Hepatocyte (in vitro differentiated cells): Measurements from ENCODE around the gene RD3L. TPM values are rescaled to one million over a fixed set of nuclear protein-coding genes. Genes with fewer than 3 reads are reported as not detected.

ENCODE experiments used
- DNase-seq: peaks from one replicate; pipeline ENCODE4 v3.0.0-alpha.2; 2016; ENCODE audit warnings: low spot score
- H2AFZ ChIP-seq: fragments of 200-600 bp; sonication (generic); 2 replicates; pipeline ENCODE4 v1.6.0; 2016; ENCODE audit warnings: antibody characterized with exemption, mild to moderate bottlenecking
- H3K27ac ChIP-seq: fragments of 200-600 bp; sonication (generic); 2 replicates; pipeline ENCODE4 v1.5.1; 2016; ENCODE audit warnings: mild to moderate bottlenecking
- H3K27me3 ChIP-seq: fragments of 200-600 bp; sonication (generic); 2 replicates; pipeline ENCODE4 v1.6.1; 2016
- H3K36me3 ChIP-seq: fragments of 200-600 bp; sonication (generic); replicated peaks from 2 replicates; pipeline ENCODE4 v1.5.1; 2016; ENCODE audit warnings: low read depth; ENCODE audit not compliant: insufficient read depth
- H3K4me1 ChIP-seq: fragments of 200-600 bp; sonication (generic); 2 replicates; pipeline ENCODE4 v1.5.1; 2016; ENCODE audit warnings: mild to moderate bottlenecking, moderate library complexity; ENCODE audit not compliant: insufficient read depth
- H3K4me2 ChIP-seq: fragments of 200-600 bp; sonication (generic); 2 replicates; pipeline ENCODE4 v1.6.0; 2016
- H3K4me3 ChIP-seq: fragments of 200-600 bp; sonication (generic); 2 replicates; pipeline ENCODE4 v1.5.1; 2016; ENCODE audit warnings: mild to moderate bottlenecking
- H3K79me2 ChIP-seq: fragments of 200-600 bp; sonication (generic); 2 replicates; pipeline ENCODE4 v1.6.0; 2017; ENCODE audit warnings: mild to moderate bottlenecking
- H3K9me2 ChIP-seq: fragments of 200-600 bp; sonication (generic); replicated peaks from 2 replicates; pipeline ENCODE4 v1.6.0; 2017; ENCODE audit warnings: mild to moderate bottlenecking; ENCODE audit not compliant: insufficient read depth
- H3K9me3 ChIP-seq: fragments of 200-600 bp; sonication (generic); 2 replicates; pipeline ENCODE4 v1.5.1; 2016; ENCODE audit warnings: low read depth, mild to moderate bottlenecking
- H4K20me1 ChIP-seq: fragments of 200-600 bp; sonication (generic); 2 replicates; pipeline ENCODE4 v1.6.0; 2016; ENCODE audit warnings: mild to moderate bottlenecking; ENCODE audit not compliant: insufficient read depth, poor library complexity, severe bottlenecking
- CTCF ChIP-seq: fragments of 200-600 bp; sonication (generic); IDR thresholded peaks from 2 replicates; pipeline ENCODE4 v1.5.1; 2016; ENCODE audit warnings: antibody characterized with exemption, mild to moderate bottlenecking; ENCODE audit not compliant: poor library complexity
- EZH2 ChIP-seq: fragments of 200-600 bp; sonication (generic); IDR thresholded peaks from 2 replicates; pipeline ENCODE4 v1.6.1; 2016; ENCODE audit warnings: antibody characterized with exemption, mild to moderate bottlenecking, borderline replicate concordance
- EZH2phosphoT487 ChIP-seq: fragments of 200-600 bp; sonication (generic); IDR thresholded peaks from one replicate; pipeline ENCODE4 v1.6.1; 2018; ENCODE audit warnings: antibody characterized with exemption, mild to moderate bottlenecking, low read depth, moderate library complexity; ENCODE audit not compliant: unreplicated experiment, severe bottlenecking
- WGBS: methylation state at CpG from one replicate; pipeline ENCODE4 v1.1.6; 2016; ENCODE audit warnings: low lambda C conversion rate; ENCODE audit errors: missing lambda C conversion rate; 5-methylcytosine and 5-hydroxymethylcytosine counted together
- polyA plus RNA-seq: library from polyadenylated mRNA; unstranded; fragments of >200 nt; fragmentation: Nextera tagmentation; extraction: Ambion mirVana; gene quantifications from 2 replicates; pipeline ENCODE4 v1.2.1, GENCODE V29; 2016
- total RNA-seq: library from RNA; depleted of rRNA; stranded (reverse); fragments of >200 nt; gene quantifications from 2 replicates; pipeline ENCODE4 v1.2.3, GENCODE V29; 2014

The RD3L gene
- total and polyA plus RNA-seq, 2 experiments from 2014 or later = not detected

GRCh38 chr14:103892247-103892646, 50.1 kb downstream of the RD3L start:
- Histone ChIP-seq H2AFZ (no peak overlapping the region), H3K36me3 (no peaks in the 10 kb centered on the region), H4K20me1 (no peaks in the 10 kb centered on the region), H3K27ac (no peak overlapping the region), H3K4me2 (no peak overlapping the region), H3K9me2 (no peaks in the 10 kb centered on the region), H3K27me3 (no peaks in the 10 kb centered on the region), H3K4me1 (peaks cover 8% of the 10 kb centered on the region), H3K79me2 (no peaks in the 10 kb centered on the region), H3K4me3 (no peak overlapping the region), H3K9me3 (no peaks in the 10 kb centered on the region)
- 91% methylated on average over 8 of the region's 8 CpGs for WGBS
- DNase-seq = no peak
- no peak for TF ChIP-seq EZH2
- TF ChIP-seq EZH2phosphoT487 = no peak
- TF ChIP-seq CTCF = no peak

- H3K27me3 ChIP-seq = no peaks in the 10 kb centered on the region
- no peak for DNase-seq
- H4K20me1 ChIP-seq = no peaks in the 10 kb centered on the region
- no peaks in the 10 kb centered on the region for H3K9me2 ChIP-seq
- peaks cover 7% of the 10 kb centered on the region for H3K4me1 ChIP-seq
- H3K9me3 ChIP-seq = no peaks in the 10 kb centered on the region
- no peak overlapping the region for H2AFZ ChIP-seq
- 92% methylated on average over 15 of the region's 15 CpGs for WGBS
- H3K4me3 ChIP-seq = no peak overlapping the region
- H3K4me2 ChIP-seq = no peak overlapping the region
- H3K36me3 ChIP-seq = no peaks in the 10 kb centered on the region
- TF ChIP-seq CTCF = no peak
- TF ChIP-seq EZH2phosphoT487 = no peak
- TF ChIP-seq EZH2 = no peak
- no peaks in the 10 kb centered on the region for H3K79me2 ChIP-seq
- H3K27ac ChIP-seq = no peak overlapping the region
Measured at GRCh38 chr14:103891667-103892215, 50.6 kb downstream of the RD3L start.

- H3K36me3 ChIP-seq = no peaks in the 10 kb centered on the region
- WGBS = 92% methylated on average over 18 of the region's 18 CpGs
- H4K20me1 ChIP-seq = no peaks in the 10 kb centered on the region
- H3K4me2 ChIP-seq = no peak overlapping the region
- H3K79me2 ChIP-seq = no peaks in the 10 kb centered on the region
- H2AFZ ChIP-seq = no peak overlapping the region
- H3K27ac ChIP-seq = no peak overlapping the region
- H3K4me1 ChIP-seq = peaks cover 13% of the 10 kb centered on the region
- H3K4me3 ChIP-seq = no peak overlapping the region
- no peak for DNase-seq
- H3K27me3 ChIP-seq = no peaks in the 10 kb centered on the region
- TF ChIP-seq EZH2 (no peak), EZH2phosphoT487 (no peak), CTCF (no peak)
- no peaks in the 10 kb centered on the region for H3K9me3 ChIP-seq
- H3K9me2 ChIP-seq = no peaks in the 10 kb centered on the region
Measured at GRCh38 chr14:103890821-103891666, 51.3 kb downstream of the RD3L start.

Other genes with a start within 250 kb of the RD3L start
- gene XRCC3, start 227.1 kb downstream of the RD3L start, total RNA-seq = 7.1 and 9.1 TPM in 2 replicates
- 7.7 and 8.2 TPM in 2 replicates for gene XRCC3, start 227.1 kb downstream of the RD3L start, polyA plus RNA-seq
- gene ZFYVE21, start 226.7 kb downstream of the RD3L start, total RNA-seq = 39.4 and 59.2 TPM in 2 replicates
- 51.3 and 55.2 TPM in 2 replicates for gene ZFYVE21, start 226.7 kb downstream of the RD3L start, polyA plus RNA-seq
- gene PPP1R13B, start 95.0 kb downstream of the RD3L start, total RNA-seq = 8.1 and 9.4 TPM in 2 replicates
- 20.2 and 20.3 TPM in 2 replicates for gene PPP1R13B, start 95.0 kb downstream of the RD3L start, polyA plus RNA-seq
- gene TDRD9, start 14.1 kb downstream of the RD3L start, total RNA-seq = 0.73 and 2.2 TPM in 2 replicates
- gene TDRD9, start 14.1 kb downstream of the RD3L start, polyA plus RNA-seq = 1.3 and 2.3 TPM in 2 replicates
- 4.9 and 5.9 TPM in 2 replicates for gene ASPG, start 143.2 kb upstream of the RD3L start, total RNA-seq
- gene ASPG, start 143.2 kb upstream of the RD3L start, polyA plus RNA-seq = 14.7 and 20.3 TPM in 2 replicates
- gene KIF26A, start 196.1 kb upstream of the RD3L start, total RNA-seq = 5.0 and 6.1 TPM in 2 replicates
- gene KIF26A, start 196.1 kb upstream of the RD3L start, polyA plus RNA-seq = 3.5 and 4.4 TPM in 2 replicates